Upper lobe of right lung (tissue), 1 donor: Measurements from ENCODE around the gene RS1. TPM values are rescaled to one million over a fixed set of nuclear protein-coding genes. Genes with fewer than 3 reads are reported as not detected.

Experiments
- ATAC-seq: fragments of 200-7000 bp; cut with Tn5 transposase; one replicate; pipeline ENCODE4 v1.9.1; 2020; ENCODE audit warnings: mild to moderate bottlenecking, moderate library complexity
- DNase-seq: peaks from one replicate; pipeline ENCODE4 v3.0.0-alpha.2; 2020
- H3K27ac ChIP-seq: fragments of 200-600 bp; one replicate; pipeline ENCODE4 v1.8.0; 2022
- H3K27me3 ChIP-seq: fragments of 200-600 bp; one replicate; pipeline ENCODE4 v1.8.0; 2022; ENCODE audit warnings: mild to moderate bottlenecking
- H3K36me3 ChIP-seq: fragments of 200-600 bp; one replicate; pipeline ENCODE4 v1.8.0; 2022
- H3K4me1 ChIP-seq: fragments of 200-600 bp; one replicate; pipeline ENCODE4 v1.8.0; 2022
- H3K4me3 ChIP-seq: fragments of 200-600 bp; one replicate; pipeline ENCODE4 v1.8.0; 2022; ENCODE audit warnings: mild to moderate bottlenecking
- H3K9me3 ChIP-seq: fragments of 200-600 bp; one replicate; pipeline ENCODE4 v1.8.0; 2022
- intact Hi-C: fragments of 100-400 bp; cut with DNase I; formaldehyde crosslinking; loops from one replicate; pipeline ENCODE4 v1.11.0; 2022
- long read RNA-seq: library from polyadenylated mRNA; unstranded; transcript quantifications from one replicate; pipeline ENCODE4 v2.0.0, GENCODE V29; 2021
- total RNA-seq: library from RNA; stranded (reverse); fragmentation: NEBNext Ultra II Directional; extraction: Animal tissue kit (Norgen Biotek cat#: 25700); gene quantifications from one replicate; pipeline ENCODE4 v1.2.1, GENCODE V29; 2021
- TF ChIP-seq, protein P1 (sequence below): fragments of 200-600 bp; IDR thresholded peaks from one replicate; pipeline ENCODE4 v1.8.0; 2022; ENCODE audit warnings: antibody characterized with exemption
- donor health status: DM: no; HTN: yes; CAD: no; lungs with severe emphysema.

Gene RS1
- 4.7 TPM for total RNA-seq
- long read RNA-seq, partial matches to known transcripts = 1 of 1 reads
- long read RNA-seq, other reads (novel, unspliced or antisense) = 0 of 1 reads

DNA sequence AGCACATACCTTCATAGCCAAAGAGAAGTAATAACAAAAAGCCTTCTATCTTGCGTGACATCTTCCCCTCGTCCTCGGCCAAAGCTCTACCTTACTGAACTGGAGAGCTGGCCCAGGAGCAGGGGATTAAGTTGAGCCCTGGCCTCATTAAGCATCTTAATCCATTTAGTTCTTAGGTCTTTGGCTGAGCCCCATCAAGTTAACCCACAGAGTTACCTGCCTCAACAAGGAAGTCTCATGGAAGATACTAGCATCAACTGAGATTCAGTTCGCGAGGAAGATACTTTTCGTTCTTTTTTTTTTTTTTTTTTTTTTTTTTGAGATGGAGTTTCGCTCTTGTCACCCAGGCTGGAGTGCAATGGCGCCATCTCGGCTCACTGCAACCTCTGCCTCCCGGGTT is at the start of gene RS1:
Gene RS1, minus strand, starts transcription at position 101 of the 400 bp plus-strand sequence. Its CDS starts 40 bp downstream, at position 61.
- ATAC-seq = no peak
- intact Hi-C loops = no loop called here
- Histone ChIP-seq H3K9me3 (no peaks in the 10 kb centered on the region), H3K27ac (no peak within 1 kb of the TSS), H3K4me3 (no peak within 1 kb of the TSS), H3K4me1 (no peaks in the 10 kb centered on the region), H3K27me3 (no peaks in the 10 kb centered on the region), H3K36me3 (no peaks in the 10 kb centered on the region)
- TF ChIP-seq, protein P1, sequence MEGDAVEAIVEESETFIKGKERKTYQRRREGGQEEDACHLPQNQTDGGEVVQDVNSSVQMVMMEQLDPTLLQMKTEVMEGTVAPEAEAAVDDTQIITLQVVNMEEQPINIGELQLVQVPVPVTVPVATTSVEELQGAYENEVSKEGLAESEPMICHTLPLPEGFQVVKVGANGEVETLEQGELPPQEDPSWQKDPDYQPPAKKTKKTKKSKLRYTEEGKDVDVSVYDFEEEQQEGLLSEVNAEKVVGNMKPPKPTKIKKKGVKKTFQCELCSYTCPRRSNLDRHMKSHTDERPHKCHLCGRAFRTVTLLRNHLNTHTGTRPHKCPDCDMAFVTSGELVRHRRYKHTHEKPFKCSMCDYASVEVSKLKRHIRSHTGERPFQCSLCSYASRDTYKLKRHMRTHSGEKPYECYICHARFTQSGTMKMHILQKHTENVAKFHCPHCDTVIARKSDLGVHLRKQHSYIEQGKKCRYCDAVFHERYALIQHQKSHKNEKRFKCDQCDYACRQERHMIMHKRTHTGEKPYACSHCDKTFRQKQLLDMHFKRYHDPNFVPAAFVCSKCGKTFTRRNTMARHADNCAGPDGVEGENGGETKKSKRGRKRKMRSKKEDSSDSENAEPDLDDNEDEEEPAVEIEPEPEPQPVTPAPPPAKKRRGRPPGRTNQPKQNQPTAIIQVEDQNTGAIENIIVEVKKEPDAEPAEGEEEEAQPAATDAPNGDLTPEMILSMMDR = no peak
- no peak for DNase-seq

DNA sequence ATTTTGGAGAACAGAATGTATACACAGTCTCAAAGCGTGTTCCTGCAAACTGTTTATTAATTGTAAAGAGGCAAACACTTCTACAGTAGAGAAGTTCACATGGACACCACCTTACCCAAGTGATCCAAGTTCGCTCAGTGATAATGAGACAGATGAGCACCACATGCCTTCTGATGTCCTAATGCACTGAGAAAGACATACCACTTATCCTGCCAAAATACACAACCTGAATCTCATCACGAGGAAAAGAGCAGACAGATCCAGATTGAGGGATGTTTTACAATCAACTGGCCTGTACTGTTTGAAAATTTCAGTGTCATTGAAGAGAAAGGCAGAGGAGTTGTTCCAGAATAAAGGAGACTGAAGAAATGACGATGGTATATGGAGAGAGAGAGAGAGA is 47.9 kb upstream of the RS1 start:
- H3K9me3 ChIP-seq = no peaks in the 10 kb centered on the region
- no peaks in the 10 kb centered on the region for H3K4me1 ChIP-seq
- TF ChIP-seq, protein P1 = no peak
- intact Hi-C loops = no loop called here
- no peak overlapping the region for H3K4me3 ChIP-seq
- DNase-seq = no peak
- H3K27ac ChIP-seq = no peak overlapping the region
- no peak for ATAC-seq
- no peaks in the 10 kb centered on the region for H3K36me3 ChIP-seq
- H3K27me3 ChIP-seq = no peaks in the 10 kb centered on the region

DNA sequence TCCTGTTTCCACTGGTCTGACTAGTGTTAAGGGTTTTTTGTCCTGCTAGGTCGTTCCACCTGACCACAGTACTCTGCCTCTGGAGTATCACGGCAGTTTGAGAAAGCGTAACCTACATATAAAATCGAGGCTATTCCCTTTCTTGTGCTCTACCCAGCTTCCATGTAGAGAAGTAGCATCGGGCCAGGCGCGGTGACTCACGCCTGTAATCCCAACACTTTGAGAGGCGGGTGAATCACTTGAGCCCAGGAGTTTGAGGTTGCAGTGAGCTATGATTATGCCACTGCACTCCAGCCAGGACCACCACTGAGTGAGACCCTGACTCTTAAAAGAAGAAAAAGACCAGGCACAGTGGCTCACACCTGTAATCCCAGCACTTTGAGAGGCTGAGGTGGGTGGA is 43.0 kb upstream of the RS1 start:
- intact Hi-C loops = no loop called here
- ATAC-seq = no peak

DNA sequence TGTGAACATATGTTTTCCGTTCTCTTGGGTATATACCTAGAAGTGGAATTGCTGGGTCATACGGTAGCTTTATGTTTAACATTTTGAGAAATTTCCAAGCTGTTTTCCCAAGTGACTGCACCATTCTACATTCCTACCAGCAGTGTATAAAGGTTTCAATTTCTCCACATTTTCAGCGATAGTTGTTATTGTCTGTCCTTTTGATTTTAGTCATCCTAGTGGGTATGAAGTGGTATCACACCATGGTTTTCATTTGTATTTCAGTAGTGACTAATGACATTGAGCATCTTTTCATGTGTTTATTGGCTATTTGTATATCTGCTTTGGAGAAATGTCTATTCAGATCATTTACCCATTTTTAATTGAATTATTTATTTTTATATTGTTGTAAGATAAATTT is 37.9 kb upstream of the RS1 start:
- no peak overlapping the region for H3K4me3 ChIP-seq
- intact Hi-C loops = no loop called here
- H3K9me3 ChIP-seq = no peaks in the 10 kb centered on the region
- H3K4me1 ChIP-seq = no peaks in the 10 kb centered on the region
- ATAC-seq (no peak), DNase-seq (no peak)
- no peak overlapping the region for H3K27ac ChIP-seq
- no peaks in the 10 kb centered on the region for H3K27me3 ChIP-seq
- no peaks in the 10 kb centered on the region for H3K36me3 ChIP-seq
- TF ChIP-seq, protein P1 = no peak

More for the DNA sequence above, 43.0 kb upstream of the RS1 start:
- Histone ChIP-seq H3K4me1 (no peaks in the 10 kb centered on the region), H3K36me3 (no peaks in the 10 kb centered on the region), H3K27ac (no peak overlapping the region), H3K27me3 (no peaks in the 10 kb centered on the region), H3K4me3 (no peak overlapping the region), H3K9me3 (no peaks in the 10 kb centered on the region)
- DNase-seq = no peak
- TF ChIP-seq, protein P1 = no peak

DNA sequence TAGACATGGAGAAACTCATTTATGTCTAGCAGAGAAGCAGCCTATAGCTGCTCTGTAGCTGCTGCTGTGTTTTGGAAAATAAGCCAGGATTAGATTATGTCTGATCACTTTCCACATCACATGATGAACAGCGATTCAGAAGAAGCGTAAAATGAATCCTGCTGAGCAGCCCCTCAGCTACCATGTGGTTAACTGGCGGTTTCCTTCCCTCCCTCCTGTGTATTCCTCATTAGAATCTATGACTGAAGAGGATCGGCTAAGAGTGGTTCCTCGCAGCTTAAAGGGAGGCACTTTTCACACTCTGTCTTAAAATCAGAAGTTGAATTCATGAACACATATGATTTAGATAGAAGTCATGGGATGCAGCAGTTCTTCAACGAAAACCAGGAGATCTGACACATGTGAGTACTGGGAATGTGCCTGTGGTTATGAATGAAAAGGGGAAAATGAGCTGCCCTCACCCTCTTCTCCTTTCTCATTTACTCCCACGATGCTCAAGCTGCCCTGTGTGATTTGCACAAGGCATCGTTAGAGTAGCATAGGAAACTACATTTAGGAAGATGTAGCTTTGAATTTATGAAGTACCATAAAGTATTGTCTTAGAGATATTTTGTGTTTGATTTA is 35.6 kb upstream of the RS1 start, which contains the start of gene PPEF1:
Gene PPEF1, plus strand, starts transcription at position 220 of the 624 bp plus-strand sequence. Its CDS starts 136 bp downstream, at position 356.
- no peaks in the 10 kb centered on the region for H3K9me3 ChIP-seq
- H3K27ac ChIP-seq = no peak within 1 kb of the TSS
- intact Hi-C loops = no loop called here
- H3K27me3 ChIP-seq = no peaks in the 10 kb centered on the region
- ATAC-seq (no peak), DNase-seq (no peak)
- H3K4me1 ChIP-seq = no peaks in the 10 kb centered on the region
- TF ChIP-seq, protein P1 = no peak
- no peak within 1 kb of the TSS for H3K4me3 ChIP-seq
- H3K36me3 ChIP-seq = no peaks in the 10 kb centered on the region
